IMR-90 (cell line): ENCODE data around the gene HAND2. TPM values are rescaled to one million over a fixed set of nuclear protein-coding genes. Genes with fewer than 3 reads are reported as not detected.

Source experiments
- ATAC-seq: fragments of 200-7000 bp; cut with Tn5 transposase; 2 replicates; pipeline ENCODE4 v1.9.1; 2020; ENCODE audit warnings: low read depth, mild to moderate bottlenecking, moderate library complexity
- BruUV-seq: library from RNA; stranded (reverse); fragments of 400-500 nt; replicated peaks from 2 replicates; lab custom pipeline; 2021; lab: Mats Ljungman, UMichigan
- CTCF ChIA-PET: fragments of 300-600 bp; formaldehyde crosslinking; extraction: SDS; loops from one replicate; lab custom pipeline; 2021; ENCODE audit warnings: antibody characterized with exemption; lab: Yijun Ruan, JAX
- POLR2A ChIA-PET: fragments of 300-600 bp; sonication (Branson Sonifier 250); formaldehyde crosslinking; loops from one replicate; lab custom pipeline; 2022; ENCODE audit warnings: antibody characterized with exemption; ENCODE audit not compliant: unreplicated experiment; lab: Charles Lee
- DNase-seq: peaks from one replicate; pipeline ENCODE4 v3.0.0; 2013
- H2AFZ ChIP-seq: replicated peaks from 2 replicates; pipeline ENCODE3; 2013; ENCODE audit warnings: low read length, mild to moderate bottlenecking; ENCODE audit not compliant: poor library complexity
- H2AK5ac ChIP-seq: 2 replicates; pipeline ENCODE4 v1.6.1; 2013; ENCODE audit warnings: low read depth, low read length, inconsistent platforms
- H2AK9ac ChIP-seq: replicated peaks from 2 replicates; pipeline ENCODE3; 2013; ENCODE audit warnings: mild to moderate bottlenecking, low read depth, low read length, moderate library complexity; ENCODE audit not compliant: poor library complexity
- H2BK120ac ChIP-seq: 2 replicates; pipeline ENCODE4 v1.6.1; 2013; ENCODE audit warnings: low read depth, low read length, inconsistent platforms
- H2BK15ac ChIP-seq: 3 replicates; pipeline ENCODE4 v1.6.1; 2013; ENCODE audit warnings: low read depth, low read length, inconsistent platforms
- H2BK20ac ChIP-seq: 2 replicates; pipeline ENCODE4 v1.6.1; 2013; ENCODE audit warnings: low read depth, mild to moderate bottlenecking, inconsistent platforms, low read length, moderate library complexity
- H2BK5ac ChIP-seq: 2 replicates; pipeline ENCODE4 v1.6.1; 2013; ENCODE audit warnings: mild to moderate bottlenecking, low read depth, low read length, inconsistent platforms; ENCODE audit not compliant: poor library complexity, severe bottlenecking
- H3K14ac ChIP-seq: replicated peaks from 2 replicates; pipeline ENCODE4 v1.6.1; 2013; ENCODE audit warnings: low read depth, low read length, inconsistent platforms
- H3K18ac ChIP-seq: 2 replicates; pipeline ENCODE4 v1.6.1; 2013; ENCODE audit warnings: low read depth, low read length, control low read depth
- H3K23ac ChIP-seq: 2 replicates; pipeline ENCODE4 v1.6.1; 2013; ENCODE audit warnings: low read depth, low read length, inconsistent platforms
- H3K27ac ChIP-seq: 2 replicates; pipeline ENCODE4 v1.5.1; 2013; ENCODE audit warnings: mild to moderate bottlenecking, control low read depth, low read length; ENCODE audit not compliant: insufficient read depth
- H3K27me3 ChIP-seq: 2 replicates; pipeline ENCODE4 v1.6.1; 2013; ENCODE audit warnings: low read length; ENCODE audit not compliant: control insufficient read depth, insufficient read depth
- H3K36me3 ChIP-seq: 2 replicates; pipeline ENCODE4 v1.6.1; 2013; ENCODE audit warnings: low read length, mixed read lengths; ENCODE audit not compliant: control insufficient read depth, insufficient read depth
- H3K4ac ChIP-seq: 2 replicates; pipeline ENCODE4 v1.6.1; 2013; ENCODE audit warnings: low read depth, low read length, inconsistent platforms
- H3K4me1 ChIP-seq: 2 replicates; pipeline ENCODE4 v1.6.1; 2013; ENCODE audit warnings: low read length, mixed read lengths; ENCODE audit not compliant: control insufficient read depth, insufficient read depth
- H3K4me2 ChIP-seq: 2 replicates; pipeline ENCODE4 v1.6.1; 2013; ENCODE audit warnings: low read depth, mild to moderate bottlenecking, control low read depth, low read length, moderate library complexity
- H3K4me3 ChIP-seq: 2 replicates; pipeline ENCODE4 v1.5.1; 2013; ENCODE audit warnings: low read depth, mild to moderate bottlenecking, control low read depth, low read length, moderate library complexity; ENCODE audit not compliant: insufficient read depth
- H3K56ac ChIP-seq: 2 replicates; pipeline ENCODE4 v1.6.1; 2013; ENCODE audit warnings: low read length, inconsistent platforms; ENCODE audit not compliant: insufficient read depth; ENCODE audit errors: extremely low read depth
- H3K79me1 ChIP-seq, 2 experiments: 2 replicates each; pipeline ENCODE4 v1.6.1; 2013; ENCODE audit warnings: low read length in 2 of 2, inconsistent platforms in 1 of 2, low read depth in 1 of 2
- H3K9ac ChIP-seq: 2 replicates; pipeline ENCODE4 v1.6.1; 2013; ENCODE audit warnings: low read depth, low read length, control low read depth
- H3K9me1 ChIP-seq: 2 replicates; pipeline ENCODE4 v1.6.1; 2013; ENCODE audit warnings: low read length, inconsistent platforms; ENCODE audit not compliant: insufficient read depth
- H3K9me3 ChIP-seq: 2 replicates; pipeline ENCODE4 v1.6.1; 2013; ENCODE audit warnings: low read length; ENCODE audit not compliant: control insufficient read depth, insufficient read depth
- H4K20me1 ChIP-seq: 2 replicates; pipeline ENCODE4 v1.6.1; 2013; ENCODE audit warnings: low read length, inconsistent platforms; ENCODE audit not compliant: insufficient read depth
- H4K5ac ChIP-seq: 2 replicates; pipeline ENCODE4 v1.6.1; 2013; ENCODE audit warnings: mild to moderate bottlenecking, low read depth, low read length, control low read depth
- H4K8ac ChIP-seq, 2 experiments: 2 replicates each; pipeline ENCODE4 v1.6.1; 2013; ENCODE audit warnings: low read depth in 2 of 2, low read length in 2 of 2, control low read depth in 1 of 2, inconsistent platforms in 1 of 2
- H4K91ac ChIP-seq: 2 replicates; pipeline ENCODE4 v1.6.1; 2013; ENCODE audit warnings: low read depth, low read length, inconsistent platforms; ENCODE audit not compliant: insufficient read depth
- BHLHE40 ChIP-seq: fragments of 150-350 bp; IDR thresholded peaks from 2 replicates; pipeline ENCODE4 v1.6.1; 2016; ENCODE audit warnings: mild to moderate bottlenecking, low read depth, low read length
- CEBPB ChIP-seq: IDR thresholded peaks from 2 replicates; pipeline ENCODE4 v1.6.1; 2012; ENCODE audit warnings: low read depth, low read length, improper control_type of control experiment
- CHD1 ChIP-seq: IDR thresholded peaks from 2 replicates; pipeline ENCODE4 v1.6.1; 2012; ENCODE audit warnings: low read depth, low read length, improper control_type of control experiment
- CTCF ChIP-seq: conservative IDR thresholded peaks from 2 replicates; pipeline ENCODE4 v1.5.1; 2012; ENCODE audit warnings: mild to moderate bottlenecking, low read depth, low read length, improper control_type of control experiment
- ELK1 ChIP-seq: fragments of 150-350 bp; IDR thresholded peaks from 2 replicates; pipeline ENCODE4 v1.6.1; 2016; ENCODE audit warnings: low read depth, mild to moderate bottlenecking, low read length, moderate library complexity, borderline replicate concordance
- FOS ChIP-seq: fragments of 150-350 bp; IDR thresholded peaks from 2 replicates; pipeline ENCODE4 v1.6.1; 2016; ENCODE audit warnings: low read depth, low read length
- MAFK ChIP-seq: IDR thresholded peaks from 2 replicates; pipeline ENCODE4 v1.6.1; 2012; ENCODE audit warnings: low read depth, low read length, improper control_type of control experiment
- MAZ ChIP-seq: IDR thresholded peaks from 2 replicates; pipeline ENCODE4 v1.6.1; 2012; ENCODE audit warnings: low read depth, mild to moderate bottlenecking, low read length, improper control_type of control experiment, moderate library complexity, borderline replicate concordance
- MXI1 ChIP-seq: IDR thresholded peaks from 2 replicates; pipeline ENCODE4 v1.6.1; 2012; ENCODE audit warnings: low read depth, mild to moderate bottlenecking, low read length, moderate library complexity, borderline replicate concordance
- POLR2A ChIP-seq: IDR thresholded peaks from 2 replicates; pipeline ENCODE4 v1.6.1; 2012; ENCODE audit warnings: mild to moderate bottlenecking, low read depth, low read length
- RAD21 ChIP-seq: IDR thresholded peaks from 2 replicates; pipeline ENCODE4 v1.6.1; 2012; ENCODE audit warnings: low read length, improper control_type of control experiment
- RCOR1 ChIP-seq: IDR thresholded peaks from 2 replicates; pipeline ENCODE4 v1.6.1; 2012; ENCODE audit warnings: mild to moderate bottlenecking, low read length, improper control_type of control experiment; ENCODE audit not compliant: insufficient replicate concordance
- RFX5 ChIP-seq: IDR thresholded peaks from 2 replicates; pipeline ENCODE4 v1.8.0; 2012; ENCODE audit warnings: low read depth, mild to moderate bottlenecking, low read length, moderate library complexity
- SMC3 ChIP-seq: fragments of 150-350 bp; IDR thresholded peaks from 2 replicates; pipeline ENCODE4 v1.6.1; 2016; ENCODE audit warnings: low read depth, mild to moderate bottlenecking, antibody characterized with exemption, low read length, moderate library complexity
- USF2 ChIP-seq: fragments of 150-350 bp; IDR thresholded peaks from 2 replicates; pipeline ENCODE4 v1.6.1; 2017; ENCODE audit warnings: mild to moderate bottlenecking, antibody characterized with exemption, low read length, low read depth
- WGBS, 2 experiments: methylation state at CpG; one replicate each; pipeline versions ENCODE4 v1.1.5 to v1.1.7; 2013; ENCODE audit warnings: missing lambda C conversion rate in 2 of 2; ENCODE audit not compliant: insufficient read length in 1 of 2; ENCODE audit errors: extremely low coverage in 2 of 2; 5-methylcytosine and 5-hydroxymethylcytosine counted together
- dilution Hi-C: fragments of 300-500 bp; cut with HindIII; formaldehyde crosslinking; loops from one replicate; pipeline ENCODE4 v1.14.3; 2018; ENCODE audit warnings: low sequenced_read_pairs; ENCODE audit not compliant: unreplicated experiment
- in situ Hi-C: fragments of 300-500 bp; cut with MboI; formaldehyde crosslinking; loops from 3 replicates; pipeline ENCODE4 v1.14.3; 2019; ENCODE audit warnings: low sequenced_read_pairs, inconsistent platforms, mixed read lengths
- intact Hi-C: fragments of 100-400 bp; cut with micrococcal nuclease; formaldehyde crosslinking; loops from 2 replicates; pipeline ENCODE4 v1.10.0; 2022
- polyA plus RNA-seq, 3 experiments: library from polyadenylated mRNA; depleted of rRNA; stranded (reverse); fragments of >200 nt; gene quantifications; 2 replicates each; pipeline ENCODE4 v1.2.3, GENCODE V29; 2012; ENCODE audit warnings: low replicate concordance in 1 of 3
- total RNA-seq: library from RNA; depleted of rRNA; stranded (reverse); fragments of >200 nt; gene quantifications from 2 replicates; pipeline ENCODE4 v1.2.3, GENCODE V29; 2012

The HAND2 gene
- total and polyA plus RNA-seq, 2 of the 4 experiments (the other 2 are of a cell fraction) = 0.36 to 0.97 TPM

- Histone ChIP-seq H3K4ac (no peak overlapping the region), H2BK5ac (no peak overlapping the region), H4K5ac (no peak overlapping the region), H3K56ac (no peak overlapping the region), H3K4me1 (no peaks in the 10 kb centered on the region), H3K23ac (no peak overlapping the region), H2AFZ (peak overlapping the region; percentile 90), H2AK5ac (no peak overlapping the region), H3K9me3 (peaks cover 20% of the 10 kb centered on the region; the same call in 1 of the 2 replicates), H3K27me3 (peaks cover 75% of the 10 kb centered on the region), H4K91ac (no peak overlapping the region; the same call in 1 of the 2 replicates), H3K18ac (no peak overlapping the region), H3K4me3 (no peak overlapping the region; the same call in 1 of the 2 replicates), H3K36me3 (no peaks in the 10 kb centered on the region), H4K8ac (peak overlapping the region in 1 of 2 experiments; percentile 79; a peak in 1 of 4 replicates), H3K9ac (no peak overlapping the region), H4K20me1 (no peaks in the 10 kb centered on the region), H3K79me1 (no peaks in the 10 kb centered on the region), H2BK15ac (0 out of 3 replicates have a peak overlapping the region, but pooled peaks have one; percentile 94), H2BK20ac (no peak overlapping the region), H2BK120ac (no peak overlapping the region), H3K14ac (no peak overlapping the region), H3K9me1 (no peaks in the 10 kb centered on the region), H2AK9ac (no peak overlapping the region), H3K27ac (no peak overlapping the region), H3K4me2 (peak overlapping the region; percentile 86; the same call in 1 of the 2 replicates)
- intact Hi-C loops (loop anchor here (5.0 kb wide), 2 partner anchors 469 to 794 kb away; no protein-coding TSS in a partner anchor), in situ Hi-C loops (loop anchor here (25.0 kb wide), 1 partner anchor 789 kb away; no protein-coding TSS in a partner anchor), dilution Hi-C loops (no loop called here)
- WGBS, 2 experiments = 51% methylated on average over 12 of the region's 21 CpGs; no CpG with 5 or more reads in 1 of the 2 experiments
- CTCF ChIA-PET = no interaction called here
- POLR2A ChIA-PET = no interaction called here
- TF ChIP-seq USF2 (no peak), MXI1 (no peak), MAZ (no peak), CEBPB (no peak), SMC3 (no peak), POLR2A (no peak), RCOR1 (no peak), RAD21 (no peak), ELK1 (no peak), CHD1 (no peak), FOS (no peak), BHLHE40 (no peak), RFX5 (no peak), MAFK (no peak), CTCF (no peak)
- ATAC-seq (no peak), DNase-seq (no peak)
- BruUV-seq = no TSS peak
These were observed 7.1 kb downstream of the HAND2 start for GRCh38 chr4:173522951-173523395.
